GM12892 (cell line): ENCODE data around the gene TCF4.

Experiments
- DNase-seq: peaks from one replicate; pipeline ENCODE4 v3.0.0; 2011; ENCODE audit not compliant: insufficient read length
- FAIRE-seq: peaks from 2 replicates; lab custom pipeline; 2011; peaks lifted over from hg19 to GRCh38; lab: Jason Lieb, UNC
- POLR2A ChIP-seq: IDR thresholded peaks from 2 replicates; pipeline ENCODE4 v1.6.1; 2011; ENCODE audit warnings: low read depth, low read length, control low read depth
- POLR2AphosphoS5 ChIP-seq: IDR thresholded peaks from 2 replicates; pipeline ENCODE4 v1.6.1; 2011; ENCODE audit warnings: low read depth, low read length, control low read depth
- TAF1 ChIP-seq: IDR thresholded peaks from 2 replicates; pipeline ENCODE4 v1.6.1; 2011; ENCODE audit warnings: low read depth, mild to moderate bottlenecking, control low read depth, low read length, borderline replicate concordance

The TCF4 gene

DNA sequence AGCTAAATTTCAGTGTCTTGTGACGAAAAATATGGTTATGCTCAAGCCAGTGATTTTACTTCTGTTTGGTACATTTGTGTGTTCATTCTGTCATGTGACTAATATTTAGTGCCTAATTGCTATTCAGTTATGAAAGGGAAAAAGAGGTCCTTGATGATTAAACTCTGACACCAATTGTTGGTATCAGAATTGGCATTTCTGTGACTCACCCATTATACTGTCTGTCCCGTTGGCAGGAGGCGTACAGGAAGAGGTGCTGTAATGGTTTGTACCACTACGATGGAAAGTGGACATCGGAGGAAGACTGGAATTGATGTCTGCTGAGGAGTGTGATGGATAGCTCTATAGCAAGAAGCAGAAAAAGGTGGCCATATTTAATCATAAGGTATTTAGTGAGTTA, 318.4 kb downstream of the TCF4 start:
- no peak for TF ChIP-seq POLR2AphosphoS5
- TF ChIP-seq POLR2A, result no peak
- TF ChIP-seq TAF1, result no peak
- DNase-seq, result no peak
- no peak for FAIRE-seq

DNA sequence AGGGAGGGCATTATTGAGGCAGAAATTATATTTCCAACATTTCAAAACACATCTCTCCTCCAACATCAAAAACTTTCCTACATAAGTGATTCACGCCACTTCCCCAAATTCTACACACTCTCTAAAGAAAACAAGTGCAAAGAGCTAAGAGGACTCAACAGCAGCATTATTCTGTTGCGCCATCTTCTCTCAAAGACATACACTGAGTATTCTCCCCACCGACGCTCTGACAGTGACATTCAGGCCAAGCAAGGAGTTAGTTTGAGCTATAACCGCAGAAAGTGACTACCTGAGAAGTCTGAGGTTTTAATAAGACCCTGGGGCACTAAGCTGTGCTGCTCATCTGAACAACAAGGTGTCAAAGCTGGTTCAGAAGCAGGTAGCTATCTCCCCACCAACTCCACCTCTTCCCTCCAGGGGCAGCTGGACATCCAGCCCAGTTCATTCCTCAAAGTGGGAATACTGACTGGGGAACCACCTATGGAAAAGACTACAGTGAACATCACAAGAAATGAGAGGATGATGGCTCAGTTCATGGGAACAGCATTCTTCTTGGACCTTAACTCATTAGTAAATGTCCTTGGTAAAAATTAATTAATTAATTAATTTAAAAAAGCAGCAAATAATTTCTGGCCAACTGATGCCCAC, 319.2 kb downstream of the TCF4 start:
- TF ChIP-seq POLR2A (peak; percentile 60), TAF1 (no peak), POLR2AphosphoS5 (0 out of 2 replicates have a peak, but pooled peaks have one; percentile 43)
- FAIRE-seq (no peak), DNase-seq (no peak)

DNA sequence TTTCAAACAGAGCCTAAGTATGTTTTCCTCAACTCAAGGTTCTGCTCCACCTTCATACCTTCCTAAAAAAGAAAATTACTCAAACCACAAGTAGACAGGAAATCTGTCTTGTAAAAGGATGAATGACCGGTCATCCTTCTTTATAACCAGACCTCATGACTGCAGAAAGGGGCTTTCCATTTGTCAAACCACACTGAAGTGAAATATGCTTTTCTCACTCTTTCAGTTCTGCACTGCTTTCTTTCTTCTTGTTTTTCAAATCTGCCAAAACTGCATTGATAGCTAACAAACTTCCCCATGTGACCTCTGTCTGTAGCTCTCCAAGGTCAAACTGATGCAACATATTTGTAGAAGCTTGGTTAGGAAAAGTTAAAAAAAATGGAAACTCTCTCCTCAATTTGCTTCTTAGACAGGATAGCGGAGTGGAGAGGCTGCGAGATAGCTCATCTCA, 319.8 kb downstream of the TCF4 start:
- DNase-seq (no peak), FAIRE-seq (no peak)
- TF ChIP-seq POLR2A (no peak), POLR2AphosphoS5 (no peak), TAF1 (no peak)

DNA sequence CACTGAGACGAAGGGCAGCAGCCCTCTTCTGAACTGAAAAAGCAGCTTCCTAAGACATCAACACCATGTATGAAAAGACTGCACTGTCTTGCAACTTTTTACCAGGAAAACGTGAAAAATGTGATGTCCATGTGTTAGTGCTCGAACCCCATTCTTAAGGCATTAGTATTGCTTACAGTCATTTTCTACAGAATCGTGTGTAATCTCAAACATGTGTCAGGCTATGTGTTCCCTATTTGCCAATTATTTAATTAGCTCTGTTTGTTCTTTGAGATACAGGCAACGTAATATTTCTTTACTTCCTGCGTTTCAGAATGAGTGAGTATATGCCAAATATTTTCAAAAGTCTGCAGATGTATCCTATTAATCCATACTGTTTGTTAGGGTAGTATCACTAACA, 321.0 kb downstream of the TCF4 start:
- DNase-seq (no peak), FAIRE-seq (peak; percentile 73)
- TF ChIP-seq POLR2A, result no peak
- TF ChIP-seq TAF1, result no peak
- TF ChIP-seq POLR2AphosphoS5, result no peak

DNA sequence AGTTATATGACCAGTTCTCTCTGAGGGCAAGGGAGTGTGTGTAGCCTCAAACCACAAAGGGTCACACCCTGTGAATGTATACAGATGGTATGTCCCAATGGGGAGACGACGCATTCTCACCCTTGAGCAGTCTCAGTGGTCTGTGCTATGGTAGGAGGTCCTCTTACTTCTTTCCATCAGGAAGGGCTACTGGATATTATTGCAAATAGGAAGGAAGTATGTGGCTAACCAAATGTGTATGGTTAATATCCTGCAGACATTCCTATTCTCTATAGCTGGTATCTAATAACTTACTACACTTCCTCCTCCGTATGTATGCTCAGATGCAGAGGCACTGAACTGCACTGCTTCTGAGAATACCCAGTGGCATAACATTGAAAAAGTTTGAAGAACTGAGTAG, 322.0 kb downstream of the TCF4 start:
- FAIRE-seq, result peak; percentile 89
- no peak for DNase-seq
- TF ChIP-seq TAF1, result no peak
- TF ChIP-seq POLR2AphosphoS5, result no peak
- no peak for TF ChIP-seq POLR2A

DNA sequence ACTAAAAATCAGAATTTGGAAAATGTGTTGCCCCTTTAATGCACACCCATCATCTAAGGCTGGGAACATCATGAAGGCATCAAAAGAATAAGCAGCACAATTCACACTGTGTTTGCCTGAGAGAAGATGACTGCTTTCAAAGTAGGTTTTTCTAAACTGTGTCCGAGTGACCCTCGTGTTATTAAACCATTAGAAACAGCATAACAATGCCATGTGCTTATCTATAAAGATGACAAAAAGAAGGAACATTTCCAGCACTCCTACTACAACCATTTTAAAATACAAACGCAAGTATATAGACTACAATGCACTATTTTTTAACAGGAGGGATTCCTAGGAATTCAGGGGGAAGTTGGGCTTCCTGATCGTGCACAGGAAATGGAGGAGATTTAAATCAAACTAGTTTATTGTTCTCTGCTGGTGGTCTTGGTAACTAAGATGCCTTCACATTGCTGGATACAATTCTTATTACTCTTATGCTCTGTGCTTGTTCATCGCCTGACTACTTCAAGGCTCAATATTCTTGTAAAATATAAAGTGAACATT, 322.8 kb downstream of the TCF4 start:
- DNase-seq (no peak), FAIRE-seq (peak; percentile 69)
- no peak for TF ChIP-seq TAF1
- no peak for TF ChIP-seq POLR2AphosphoS5
- TF ChIP-seq POLR2A, result no peak

DNA sequence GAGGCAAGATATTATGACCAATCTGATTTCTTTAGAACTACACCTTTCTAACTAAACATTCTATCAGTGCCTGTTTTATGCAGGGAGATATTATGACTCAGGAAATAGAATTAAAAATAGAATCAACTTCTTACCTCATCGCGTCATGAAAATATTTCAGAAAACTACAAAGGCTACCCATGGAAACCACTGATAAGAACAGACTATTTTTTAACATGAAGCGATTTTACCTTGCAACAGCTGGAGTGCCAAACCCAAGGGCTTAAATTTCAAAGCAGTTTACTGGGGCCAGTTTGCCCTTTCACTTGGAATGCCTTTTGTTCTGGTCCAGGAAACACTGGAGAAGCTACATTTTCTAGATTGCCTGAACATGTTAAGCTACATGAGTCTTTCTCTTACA, 323.9 kb downstream of the TCF4 start:
- DNase-seq (no peak), FAIRE-seq (peak; percentile 50)
- TF ChIP-seq TAF1, result no peak
- no peak for TF ChIP-seq POLR2AphosphoS5
- no peak for TF ChIP-seq POLR2A

DNA sequence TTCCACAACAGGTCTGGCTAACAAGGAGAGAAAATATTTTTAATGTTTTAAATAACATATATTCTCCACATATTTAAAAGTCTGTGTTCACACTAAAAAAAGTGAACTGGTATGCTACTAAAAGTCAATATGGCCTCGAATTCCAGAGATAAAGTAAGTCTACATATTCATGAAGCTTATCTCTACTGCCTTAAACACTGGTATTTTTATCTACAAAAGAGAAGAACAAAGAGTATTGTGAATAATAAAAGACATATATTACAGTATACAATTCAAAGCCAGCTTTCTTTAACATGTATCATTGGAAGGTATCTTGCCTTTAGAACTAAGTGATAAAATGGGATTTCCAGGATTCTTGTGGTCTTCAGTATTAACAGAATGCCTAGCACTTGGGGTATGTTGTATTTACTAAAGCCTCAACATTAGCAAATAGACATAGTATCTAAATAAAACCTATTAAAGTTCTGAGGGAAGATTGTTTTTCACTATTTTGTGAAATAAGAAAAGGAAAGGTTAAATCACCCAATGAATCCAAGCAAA, 325.9 kb downstream of the TCF4 start:
- no peak for TF ChIP-seq TAF1
- TF ChIP-seq POLR2A, result no peak
- DNase-seq (no peak), FAIRE-seq (no peak)

DNA sequence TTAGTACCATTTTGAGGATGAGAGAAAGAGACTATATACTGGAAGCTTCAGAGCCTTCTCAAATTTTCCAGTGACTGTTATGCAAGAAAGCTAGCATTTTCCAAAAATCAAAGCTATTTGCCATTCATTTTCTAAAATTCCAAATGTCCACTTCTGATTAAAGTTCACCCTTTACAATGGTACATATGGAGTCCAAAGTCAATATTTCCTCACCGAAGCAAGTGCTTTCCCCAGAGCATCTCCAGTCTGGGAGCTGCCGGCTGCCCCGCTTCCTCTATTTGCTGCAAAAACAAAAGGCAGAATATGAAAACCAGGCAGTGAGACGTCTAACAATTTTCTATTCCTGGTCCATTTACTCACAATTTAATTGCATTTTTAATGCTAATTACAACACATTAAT, 326.7 kb downstream of the TCF4 start:
- no peak for TF ChIP-seq POLR2AphosphoS5
- TF ChIP-seq TAF1, result no peak
- TF ChIP-seq POLR2A, result no peak
- no peak for DNase-seq
- FAIRE-seq, result no peak

DNA sequence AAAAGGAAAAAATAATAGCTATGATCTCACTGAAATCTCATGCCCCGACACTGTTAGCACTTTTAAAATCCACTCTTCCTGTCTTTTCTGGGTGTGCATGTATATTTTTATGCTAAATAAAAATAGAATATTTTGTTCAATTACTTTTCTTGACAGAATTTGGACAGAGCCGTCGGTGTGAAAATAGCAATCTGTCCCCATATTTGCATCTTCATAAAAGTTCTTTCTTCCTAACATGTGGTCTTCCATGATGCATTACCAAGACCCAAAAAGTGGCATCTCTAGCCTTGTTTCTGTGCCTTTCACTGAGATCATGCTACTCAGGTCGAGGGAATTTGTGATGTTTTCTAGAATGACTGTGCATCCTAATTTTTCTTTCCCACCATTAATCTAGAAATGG, 329.9 kb downstream of the TCF4 start:
- FAIRE-seq, result no peak
- no peak for DNase-seq
- TF ChIP-seq POLR2AphosphoS5, result no peak
- no peak for TF ChIP-seq TAF1
- no peak for TF ChIP-seq POLR2A

DNA sequence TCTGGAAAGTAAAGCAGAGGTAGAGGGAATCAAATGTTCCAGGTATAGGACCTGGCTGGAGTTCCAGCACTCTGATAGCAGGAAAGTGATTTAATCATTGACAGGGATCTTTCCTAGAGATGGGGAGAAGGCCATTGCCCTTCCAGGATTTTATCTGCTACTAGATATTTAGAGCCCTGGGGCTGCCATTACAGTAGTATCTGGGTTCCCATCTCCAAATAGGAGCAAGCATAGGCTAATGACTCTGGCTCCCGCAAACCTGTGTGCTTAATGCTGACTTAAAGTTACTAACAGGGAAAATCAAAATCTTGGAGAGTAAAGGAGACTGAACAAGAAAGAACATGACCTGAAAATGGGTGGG, 331.1 kb downstream of the TCF4 start:
- FAIRE-seq, result no peak
- DNase-seq, result no peak
- no peak for TF ChIP-seq POLR2AphosphoS5

DNA sequence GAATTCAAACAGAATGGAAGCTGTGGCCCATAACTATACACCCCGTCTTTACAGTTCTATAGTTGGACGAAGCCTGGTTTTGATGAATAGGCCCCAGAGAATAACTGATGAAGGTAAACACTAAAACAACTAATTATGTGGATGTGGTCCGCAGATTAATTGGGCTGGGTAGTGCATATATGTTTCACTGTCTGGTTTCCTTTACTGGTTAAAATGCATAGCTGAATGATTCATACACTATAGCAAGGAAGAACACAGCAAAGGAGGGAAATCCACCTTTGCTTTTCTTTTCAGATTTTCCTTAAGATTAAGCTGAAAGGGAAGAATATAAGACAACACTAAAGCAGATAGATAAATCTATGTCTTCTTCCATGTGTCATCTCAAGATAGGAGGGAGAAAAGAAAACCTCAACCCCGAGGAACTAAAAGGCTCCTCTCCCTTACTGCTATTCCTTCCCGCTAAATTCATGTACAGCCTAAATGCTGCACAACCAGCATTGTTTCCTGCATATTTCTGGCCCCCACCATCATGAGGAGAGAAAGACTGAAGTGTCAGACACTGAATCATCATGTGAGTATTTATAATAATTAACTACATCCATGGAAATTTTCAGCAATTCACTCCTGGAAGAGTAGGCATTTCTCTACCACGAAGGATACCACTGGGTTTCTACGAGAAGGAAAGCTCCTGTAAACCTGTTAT, 331.6 kb downstream of the TCF4 start:
- FAIRE-seq (peak; percentile 46), DNase-seq (no peak)
- TF ChIP-seq TAF1 (no peak), POLR2AphosphoS5 (no peak), POLR2A (no peak)
